Neural cell (in vitro differentiated cells): Measurements from ENCODE around the gene ANKS1A. TPM values are rescaled to one million over a fixed set of nuclear protein-coding genes. Genes with fewer than 3 reads are reported as not detected.
A peak's percentile ranks its signal among the peaks of the same experiment; 100 is the strongest.

Source experiments
- H2AFZ ChIP-seq: fragments of 200-600, 300-800 bp; sonication (generic), shearing (Covaris generic); 2 replicates; pipeline ENCODE4 v1.6.0; 2014; ENCODE audit warnings: low read depth, mild to moderate bottlenecking, antibody characterized with exemption, low read length, moderate library complexity
- H3F3A ChIP-seq: fragments of 200-600 bp; shearing (Covaris generic); 2 replicates; pipeline ENCODE4 v1.6.1; 2016; ENCODE audit warnings: mild to moderate bottlenecking, moderate library complexity, mixed read lengths, antibody characterized with exemption, low read length; ENCODE audit not compliant: insufficient read depth, poor library complexity, severe bottlenecking
- H3K27ac ChIP-seq: fragments of 200-600, 300-800 bp; sonication (generic), shearing (Covaris generic); 2 replicates; pipeline ENCODE4 v1.5.1; 2014; ENCODE audit warnings: mild to moderate bottlenecking, low read length, moderate library complexity
- H3K27me3 ChIP-seq: fragments of 300-800, 200-600 bp; sonication (generic), shearing (Covaris generic); 2 replicates; pipeline ENCODE4 v1.6.0; 2014; ENCODE audit warnings: mild to moderate bottlenecking, low read depth, low read length, moderate library complexity; ENCODE audit not compliant: insufficient read depth
- H3K36me3 ChIP-seq: fragments of 300-800, 200-600 bp; sonication (generic), shearing (Covaris generic); 2 replicates; pipeline ENCODE4 v1.5.1; 2014; ENCODE audit warnings: mild to moderate bottlenecking, antibody characterized with exemption, low read length, moderate library complexity; ENCODE audit not compliant: insufficient read depth
- H3K4me2 ChIP-seq: fragments of 300-800, 200-600 bp; sonication (generic), shearing (Covaris generic); 2 replicates; pipeline ENCODE4 v1.6.0; 2014; ENCODE audit warnings: mild to moderate bottlenecking, low read length
- H3K4me3 ChIP-seq: fragments of 300-800, 200-600 bp; sonication (generic), shearing (Covaris generic); 2 replicates; pipeline ENCODE4 v1.5.1; 2014; ENCODE audit warnings: mild to moderate bottlenecking, low read length, moderate library complexity
- H3K79me2 ChIP-seq: fragments of 200-600 bp; shearing (Covaris generic); replicated peaks from 2 replicates; pipeline ENCODE4 v1.6.0; 2014; ENCODE audit warnings: mild to moderate bottlenecking, low read length, moderate library complexity; ENCODE audit not compliant: insufficient read depth
- H3K9ac ChIP-seq: fragments of 300-800, 200-600 bp; sonication (generic), shearing (Covaris generic); 2 replicates; pipeline ENCODE4 v1.6.1; 2016; ENCODE audit warnings: mild to moderate bottlenecking, low read length, mixed read lengths
- H3K9me2 ChIP-seq: fragments of 200-600 bp; shearing (Covaris generic); 2 replicates; pipeline ENCODE4 v1.6.1; 2016; ENCODE audit warnings: mild to moderate bottlenecking, low read length, mixed read lengths; ENCODE audit not compliant: insufficient read depth
- H3K9me3 ChIP-seq: fragments of 200-600, 300-800 bp; sonication (generic), shearing (Covaris generic); 2 replicates; pipeline ENCODE4 v1.6.1; 2016; ENCODE audit warnings: mild to moderate bottlenecking, mixed run types, low read length, moderate library complexity, mixed read lengths
- H4K20me1 ChIP-seq: fragments of 200-600 bp; shearing (Covaris generic); 2 replicates; pipeline ENCODE4 v1.6.1; 2016; ENCODE audit warnings: mild to moderate bottlenecking, mixed run types; ENCODE audit not compliant: insufficient read depth
- CTCF ChIP-seq: fragments of 450-650 bp; IDR thresholded peaks from 2 replicates; pipeline ENCODE4 v1.5.1; 2014; ENCODE audit warnings: antibody characterized with exemption, mild to moderate bottlenecking, moderate library complexity; ENCODE audit not compliant: poor library complexity, severe bottlenecking
- EP300 ChIP-seq: fragments of 450-650 bp; conservative IDR thresholded peaks from 2 replicates; pipeline ENCODE4 v1.6.1; 2014; ENCODE audit warnings: antibody characterized with exemption, mild to moderate bottlenecking, moderate library complexity; ENCODE audit not compliant: poor library complexity, severe bottlenecking
- EZH2 ChIP-seq: fragments of 200-600, 300-800 bp; shearing (Covaris generic), sonication (generic); IDR thresholded peaks from 2 replicates; pipeline ENCODE4 v1.6.1; 2014; ENCODE audit warnings: antibody characterized with exemption, low read length, borderline replicate concordance, mild to moderate bottlenecking; ENCODE audit not compliant: insufficient read depth, poor library complexity, severe bottlenecking
- MXI1 ChIP-seq: fragments of 450-650 bp; conservative IDR thresholded peaks from 2 replicates; pipeline ENCODE4 v1.6.1; 2014; ENCODE audit warnings: antibody characterized with exemption, mild to moderate bottlenecking; ENCODE audit not compliant: poor library complexity, severe bottlenecking
- POLR2AphosphoS5 ChIP-seq: IDR thresholded peaks from 2 replicates; pipeline ENCODE4 v1.6.1; 2012
- RAD21 ChIP-seq: fragments of 450-650 bp; conservative IDR thresholded peaks from 2 replicates; pipeline ENCODE4 v1.6.1; 2014; ENCODE audit warnings: antibody characterized with exemption, mild to moderate bottlenecking, moderate library complexity
- SMC3 ChIP-seq: fragments of 450-650 bp; conservative IDR thresholded peaks from 2 replicates; pipeline ENCODE4 v1.6.1; 2014; ENCODE audit warnings: antibody characterized with exemption, mild to moderate bottlenecking, moderate library complexity; ENCODE audit not compliant: poor library complexity
- TAF1 ChIP-seq: IDR thresholded peaks from 2 replicates; pipeline ENCODE4 v1.6.1; 2012; ENCODE audit warnings: low read depth
- polyA plus RNA-seq: library from polyadenylated mRNA; depleted of rRNA; stranded (reverse); fragments of >200 nt; gene quantifications from 2 replicates; pipeline ENCODE4 v1.2.3, GENCODE V29; 2014
- TF ChIP-seq, protein P1 (sequence below): IDR thresholded peaks from 2 replicates; pipeline ENCODE4 v1.6.1; 2012; ENCODE audit warnings: borderline replicate concordance

The ANKS1A gene
- polyA plus RNA-seq, 1 donor from 2014 or later = 22.6 TPM

DNA sequence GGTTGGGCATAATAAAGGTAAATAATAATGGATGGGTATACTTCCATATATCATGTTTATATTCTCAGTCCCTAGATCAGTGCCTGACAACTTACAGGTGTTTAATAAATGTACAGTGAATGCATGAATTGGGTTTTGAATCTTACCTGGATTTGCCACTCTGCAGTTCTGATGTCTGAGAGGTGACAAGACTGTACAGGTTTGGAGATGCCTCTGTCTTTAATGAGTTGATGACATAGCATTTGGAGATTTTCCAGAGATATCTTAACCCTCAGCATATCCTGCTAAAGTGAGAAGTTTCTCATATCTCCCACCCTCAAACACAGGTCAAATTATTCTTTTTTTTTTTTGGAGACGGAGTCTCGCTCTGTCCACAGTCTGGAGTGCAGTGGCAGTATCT is 2.2 kb downstream of the ANKS1A start:
- H2AFZ ChIP-seq = no peak overlapping the region
- peaks cover 51% of the 10 kb centered on the region for H3K79me2 ChIP-seq
- H3K27ac ChIP-seq = no peak overlapping the region
- H3F3A ChIP-seq = peaks cover 5% of the 10 kb centered on the region
- H3K9me3 ChIP-seq = no peaks in the 10 kb centered on the region
- H3K27me3 ChIP-seq = no peaks in the 10 kb centered on the region
- H3K9ac ChIP-seq = no peak overlapping the region
- H4K20me1 ChIP-seq = no peaks in the 10 kb centered on the region
- H3K36me3 ChIP-seq = no peaks in the 10 kb centered on the region
- H3K9me2 ChIP-seq = no peaks in the 10 kb centered on the region
- TF ChIP-seq EP300 (no peak), POLR2AphosphoS5 (no peak), SMC3 (no peak)
- H3K4me2 ChIP-seq = peak overlapping the region; percentile 79
- peak overlapping the region; percentile 75 for H3K4me3 ChIP-seq

GRCh38 chr6:34894693-34895092 is 5.6 kb downstream of the ANKS1A start:
- peaks cover 35% of the 10 kb centered on the region for H3K79me2 ChIP-seq
- H3K9me3 ChIP-seq = no peaks in the 10 kb centered on the region
- H3K27ac ChIP-seq = no peak overlapping the region
- no peak for TF ChIP-seq MXI1
- TF ChIP-seq SMC3 = no peak
- no peak for TF ChIP-seq RAD21
- TF ChIP-seq TAF1 = no peak
- TF ChIP-seq, protein P1, sequence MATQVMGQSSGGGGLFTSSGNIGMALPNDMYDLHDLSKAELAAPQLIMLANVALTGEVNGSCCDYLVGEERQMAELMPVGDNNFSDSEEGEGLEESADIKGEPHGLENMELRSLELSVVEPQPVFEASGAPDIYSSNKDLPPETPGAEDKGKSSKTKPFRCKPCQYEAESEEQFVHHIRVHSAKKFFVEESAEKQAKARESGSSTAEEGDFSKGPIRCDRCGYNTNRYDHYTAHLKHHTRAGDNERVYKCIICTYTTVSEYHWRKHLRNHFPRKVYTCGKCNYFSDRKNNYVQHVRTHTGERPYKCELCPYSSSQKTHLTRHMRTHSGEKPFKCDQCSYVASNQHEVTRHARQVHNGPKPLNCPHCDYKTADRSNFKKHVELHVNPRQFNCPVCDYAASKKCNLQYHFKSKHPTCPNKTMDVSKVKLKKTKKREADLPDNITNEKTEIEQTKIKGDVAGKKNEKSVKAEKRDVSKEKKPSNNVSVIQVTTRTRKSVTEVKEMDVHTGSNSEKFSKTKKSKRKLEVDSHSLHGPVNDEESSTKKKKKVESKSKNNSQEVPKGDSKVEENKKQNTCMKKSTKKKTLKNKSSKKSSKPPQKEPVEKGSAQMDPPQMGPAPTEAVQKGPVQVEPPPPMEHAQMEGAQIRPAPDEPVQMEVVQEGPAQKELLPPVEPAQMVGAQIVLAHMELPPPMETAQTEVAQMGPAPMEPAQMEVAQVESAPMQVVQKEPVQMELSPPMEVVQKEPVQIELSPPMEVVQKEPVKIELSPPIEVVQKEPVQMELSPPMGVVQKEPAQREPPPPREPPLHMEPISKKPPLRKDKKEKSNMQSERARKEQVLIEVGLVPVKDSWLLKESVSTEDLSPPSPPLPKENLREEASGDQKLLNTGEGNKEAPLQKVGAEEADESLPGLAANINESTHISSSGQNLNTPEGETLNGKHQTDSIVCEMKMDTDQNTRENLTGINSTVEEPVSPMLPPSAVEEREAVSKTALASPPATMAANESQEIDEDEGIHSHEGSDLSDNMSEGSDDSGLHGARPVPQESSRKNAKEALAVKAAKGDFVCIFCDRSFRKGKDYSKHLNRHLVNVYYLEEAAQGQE = no peak
- TF ChIP-seq POLR2AphosphoS5 = no peak
- no peak for TF ChIP-seq EP300
- no peak for TF ChIP-seq CTCF
- TF ChIP-seq EZH2 = no peak
- H3K9me2 ChIP-seq = no peaks in the 10 kb centered on the region
- H4K20me1 ChIP-seq = no peaks in the 10 kb centered on the region
- no peak overlapping the region for H3K9ac ChIP-seq
- H3K27me3 ChIP-seq = no peaks in the 10 kb centered on the region
- no peak overlapping the region for H2AFZ ChIP-seq
- H3K36me3 ChIP-seq = no peaks in the 10 kb centered on the region
- no peak overlapping the region for H3K4me2 ChIP-seq
- H3K4me3 ChIP-seq = no peak overlapping the region
- no peaks in the 10 kb centered on the region for H3F3A ChIP-seq

DNA sequence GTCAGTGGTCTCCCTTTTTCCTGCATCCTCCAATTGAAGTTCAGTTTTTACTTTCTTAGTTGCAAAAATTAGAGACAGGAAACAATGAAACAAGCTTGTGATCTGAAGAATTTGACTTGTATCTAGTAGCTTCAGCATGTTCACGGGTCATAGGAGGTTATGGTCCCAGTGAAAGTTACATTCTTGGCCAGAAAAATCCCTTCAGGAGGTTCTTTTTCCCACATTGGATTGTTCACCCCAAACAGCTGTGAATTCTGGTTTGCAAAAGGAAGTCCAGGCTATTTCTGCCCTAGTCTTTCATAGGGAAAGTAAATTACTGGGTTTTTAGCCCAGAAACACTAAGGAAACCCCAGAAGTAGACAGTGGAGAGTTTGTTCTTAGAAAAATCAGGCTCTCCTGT is 8.1 kb downstream of the ANKS1A start:
- Histone ChIP-seq H3K9me3 (no peaks in the 10 kb centered on the region), H3K79me2 (peaks cover 23% of the 10 kb centered on the region), H3K4me2 (no peak overlapping the region), H4K20me1 (no peaks in the 10 kb centered on the region), H3K4me3 (no peak overlapping the region), H3K36me3 (no peaks in the 10 kb centered on the region), H3K27me3 (no peaks in the 10 kb centered on the region), H3K27ac (no peak overlapping the region), H3F3A (no peaks in the 10 kb centered on the region), H2AFZ (no peak overlapping the region), H3K9ac (no peak overlapping the region), H3K9me2 (no peaks in the 10 kb centered on the region)
- no peak for TF ChIP-seq SMC3
- TF ChIP-seq TAF1 = no peak
- TF ChIP-seq RAD21 = no peak
- no peak for TF ChIP-seq POLR2AphosphoS5
- no peak for TF ChIP-seq CTCF
- no peak for TF ChIP-seq EZH2
- TF ChIP-seq, protein P1 = no peak
